WTC11 (cell line): ENCODE data around the gene TKTL1. TPM values are rescaled to one million over a fixed set of nuclear protein-coding genes. Genes with fewer than 3 reads are reported as not detected.

Source experiments
- ATAC-seq: fragments of 200-7000 bp; cut with Tn5 transposase; 2 replicates; pipeline ENCODE4 v1.10.0; 2021; ENCODE audit warnings: mild to moderate bottlenecking, moderate library complexity
- CTCF ChIA-PET: fragments of 300-600 bp; sonication (Branson Sonifier 250); formaldehyde crosslinking; loops from one replicate; lab custom pipeline; 2021; ENCODE audit warnings: antibody characterized with exemption; lab: Charles Lee
- POLR2A ChIA-PET: fragments of 350-600 bp; sonication (Branson Sonifier 250); formaldehyde crosslinking; loops from one replicate; lab custom pipeline; 2021; ENCODE audit warnings: antibody characterized with exemption; lab: Charles Lee
- DNase-seq: peaks from one replicate; pipeline ENCODE4 v3.0.0; 2021; ENCODE audit warnings: low spot score
- H3K27ac Mint-ChIP-seq: 2 replicates; pipeline ENCODE4 v1.8.0; 2021; ENCODE audit warnings: mixed read lengths
- H3K27me3 Mint-ChIP-seq: 2 replicates; pipeline ENCODE4 v1.8.0; 2021; ENCODE audit warnings: low read depth, mild to moderate bottlenecking, moderate library complexity, mixed read lengths
- H3K36me3 Mint-ChIP-seq: 2 replicates; pipeline ENCODE4 v1.8.0; 2021; ENCODE audit warnings: mixed read lengths
- H3K4me1 Mint-ChIP-seq: 2 replicates; pipeline ENCODE4 v1.8.0; 2022; ENCODE audit warnings: mixed read lengths
- H3K4me3 Mint-ChIP-seq: 2 replicates; pipeline ENCODE4 v1.8.0; 2021; ENCODE audit warnings: mild to moderate bottlenecking, moderate library complexity, mixed read lengths
- H3K9me3 Mint-ChIP-seq: 2 replicates; pipeline ENCODE4 v1.8.0; 2021; ENCODE audit warnings: mixed read lengths
- GRHL2 ChIP-seq: fragments of 250-450 bp; sonication (Bioruptor Pico); IDR thresholded peaks from 2 replicates; pipeline ENCODE4 v1.8.0; 2022; ENCODE audit warnings: mild to moderate bottlenecking, moderate library complexity; ENCODE audit not compliant: insufficient replicate concordance, severe bottlenecking
- NR3C1 ChIP-seq: sonication (generic); formaldehyde crosslinking; conservative IDR thresholded peaks from 2 replicates; pipeline ENCODE4 v1.8.1; 2023; ENCODE audit warnings: low read depth, mild to moderate bottlenecking, missing genetic modification reagents
- TEAD1 ChIP-seq: sonication (generic); formaldehyde crosslinking; IDR thresholded peaks from 2 replicates; pipeline ENCODE4 v1.8.0; 2022; ENCODE audit warnings: mild to moderate bottlenecking, missing genetic modification reagents
- TEAD4 ChIP-seq: sonication (generic); formaldehyde crosslinking; IDR thresholded peaks from 2 replicates; pipeline ENCODE4 v1.8.0; 2022; ENCODE audit warnings: mild to moderate bottlenecking, missing genetic modification reagents
- ZNF396 ChIP-seq: fragments of 250-450 bp; sonication (Bioruptor Pico); IDR thresholded peaks from 2 replicates; pipeline ENCODE4 v1.8.0; 2021; ENCODE audit warnings: mild to moderate bottlenecking, moderate library complexity, borderline replicate concordance
- total RNA-seq: library from RNA; stranded (reverse); gene quantifications from 3 replicates; pipeline ENCODE4 v1.2.3, GENCODE V29; 2021
- TF ChIP-seq, protein P1 (sequence below): sonication (generic); formaldehyde crosslinking; conservative IDR thresholded peaks from 2 replicates; pipeline ENCODE4 v1.8.1; 2023; ENCODE audit warnings: mild to moderate bottlenecking, low read depth, missing genetic modification reagents, moderate library complexity
- TF ChIP-seq, protein P2 (sequence below): sonication (generic); formaldehyde crosslinking; IDR thresholded peaks from 2 replicates; pipeline ENCODE4 v1.8.1; 2023; ENCODE audit warnings: mild to moderate bottlenecking, moderate library complexity, missing genetic modification reagents
- TF ChIP-seq, protein P3 (sequence below): sonication (generic); formaldehyde crosslinking; IDR thresholded peaks from 2 replicates; pipeline ENCODE4 v1.8.0; 2022; ENCODE audit warnings: mild to moderate bottlenecking, missing genetic modification reagents
- TF ChIP-seq, protein P4 (sequence below): sonication (generic); formaldehyde crosslinking; IDR thresholded peaks from 2 replicates; pipeline ENCODE4 v1.8.1; 2023; ENCODE audit warnings: mild to moderate bottlenecking, missing genetic modification reagents, borderline replicate concordance
- TF ChIP-seq, protein P5 (sequence below): fragments of 250-450 bp; sonication (Bioruptor Pico); IDR thresholded peaks from 2 replicates; pipeline ENCODE4 v1.8.0; 2021; ENCODE audit warnings: mild to moderate bottlenecking
- TF ChIP-seq, protein P6 (sequence below): fragments of 200-600 bp; IDR thresholded peaks from 2 replicates; pipeline ENCODE4 v1.8.0; 2022; ENCODE audit warnings: antibody characterized with exemption
- TF ChIP-seq, protein P7 (sequence below): sonication (generic); formaldehyde crosslinking; IDR thresholded peaks from 2 replicates; pipeline ENCODE4 v1.8.0; 2022; ENCODE audit warnings: mild to moderate bottlenecking, missing genetic modification reagents
- TF ChIP-seq, protein P8 (sequence below): sonication (generic); formaldehyde crosslinking; IDR thresholded peaks from 2 replicates; pipeline ENCODE4 v1.8.0; 2023; ENCODE audit warnings: missing genetic modification reagents, mild to moderate bottlenecking, borderline replicate concordance

Gene TKTL1
- total RNA-seq, 1 experiment from 2014 or later, result 0.46 TPM

DNA sequence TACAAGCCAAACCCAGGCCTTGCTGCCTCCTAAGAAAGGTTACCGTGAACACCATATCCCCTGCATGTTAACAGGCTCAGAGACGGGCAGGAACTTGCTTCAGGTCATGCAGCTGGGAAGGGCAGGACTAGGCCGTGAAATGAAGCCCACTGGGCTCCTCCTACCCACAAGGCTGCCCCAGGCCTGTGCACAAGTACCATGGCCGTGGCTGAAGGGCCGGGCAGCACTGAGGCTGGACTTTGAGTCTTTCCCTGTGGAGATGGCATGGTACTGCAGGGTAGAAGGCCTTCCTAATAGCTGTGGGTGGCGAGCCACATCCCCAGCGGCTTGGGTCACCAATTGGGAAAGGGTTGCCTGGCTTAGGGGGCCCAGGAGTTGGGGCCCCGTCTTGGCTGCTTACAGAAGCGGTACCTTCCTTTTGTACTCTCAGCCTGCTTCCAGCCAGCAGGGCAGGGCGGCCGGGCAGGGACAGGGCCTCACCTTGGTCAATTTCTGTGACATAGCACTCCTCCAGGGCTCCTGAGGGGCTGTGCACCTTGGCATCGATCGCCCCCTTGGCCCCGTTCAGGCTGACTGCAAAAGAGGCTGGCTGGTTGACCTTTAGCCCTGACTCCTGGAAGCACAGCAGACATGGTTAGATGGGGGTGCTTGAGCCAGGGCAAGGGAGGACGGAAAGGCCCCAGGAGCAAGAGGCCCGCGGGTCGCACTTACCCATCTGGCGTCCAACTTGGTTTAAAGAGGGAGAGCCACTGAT is 55.0 kb downstream of the TKTL1 start (continued):
- TF ChIP-seq, protein P1, sequence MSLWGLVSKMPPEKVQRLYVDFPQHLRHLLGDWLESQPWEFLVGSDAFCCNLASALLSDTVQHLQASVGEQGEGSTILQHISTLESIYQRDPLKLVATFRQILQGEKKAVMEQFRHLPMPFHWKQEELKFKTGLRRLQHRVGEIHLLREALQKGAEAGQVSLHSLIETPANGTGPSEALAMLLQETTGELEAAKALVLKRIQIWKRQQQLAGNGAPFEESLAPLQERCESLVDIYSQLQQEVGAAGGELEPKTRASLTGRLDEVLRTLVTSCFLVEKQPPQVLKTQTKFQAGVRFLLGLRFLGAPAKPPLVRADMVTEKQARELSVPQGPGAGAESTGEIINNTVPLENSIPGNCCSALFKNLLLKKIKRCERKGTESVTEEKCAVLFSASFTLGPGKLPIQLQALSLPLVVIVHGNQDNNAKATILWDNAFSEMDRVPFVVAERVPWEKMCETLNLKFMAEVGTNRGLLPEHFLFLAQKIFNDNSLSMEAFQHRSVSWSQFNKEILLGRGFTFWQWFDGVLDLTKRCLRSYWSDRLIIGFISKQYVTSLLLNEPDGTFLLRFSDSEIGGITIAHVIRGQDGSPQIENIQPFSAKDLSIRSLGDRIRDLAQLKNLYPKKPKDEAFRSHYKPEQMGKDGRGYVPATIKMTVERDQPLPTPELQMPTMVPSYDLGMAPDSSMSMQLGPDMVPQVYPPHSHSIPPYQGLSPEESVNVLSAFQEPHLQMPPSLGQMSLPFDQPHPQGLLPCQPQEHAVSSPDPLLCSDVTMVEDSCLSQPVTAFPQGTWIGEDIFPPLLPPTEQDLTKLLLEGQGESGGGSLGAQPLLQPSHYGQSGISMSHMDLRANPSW (CRISPR knock-in tag), result no peak
- TF ChIP-seq GRHL2 (CRISPR knock-in tag) (no peak), TEAD1 (CRISPR knock-in tag) (no peak), NR3C1 (CRISPR knock-in tag) (no peak)
- TF ChIP-seq, protein P2, sequence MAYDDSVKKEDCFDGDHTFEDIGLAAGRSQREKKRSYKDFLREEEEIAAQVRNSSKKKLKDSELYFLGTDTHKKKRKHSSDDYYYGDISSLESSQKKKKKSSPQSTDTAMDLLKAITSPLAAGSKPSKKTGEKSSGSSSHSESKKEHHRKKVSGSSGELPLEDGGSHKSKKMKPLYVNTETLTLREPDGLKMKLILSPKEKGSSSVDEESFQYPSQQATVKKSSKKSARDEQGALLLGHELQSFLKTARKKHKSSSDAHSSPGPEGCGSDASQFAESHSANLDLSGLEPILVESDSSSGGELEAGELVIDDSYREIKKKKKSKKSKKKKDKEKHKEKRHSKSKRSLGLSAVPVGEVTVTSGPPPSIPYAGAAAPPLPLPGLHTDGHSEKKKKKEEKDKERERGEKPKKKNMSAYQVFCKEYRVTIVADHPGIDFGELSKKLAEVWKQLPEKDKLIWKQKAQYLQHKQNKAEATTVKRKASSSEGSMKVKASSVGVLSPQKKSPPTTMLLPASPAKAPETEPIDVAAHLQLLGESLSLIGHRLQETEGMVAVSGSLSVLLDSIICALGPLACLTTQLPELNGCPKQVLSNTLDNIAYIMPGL (CRISPR knock-in tag), result no peak
- TF ChIP-seq, protein P3, sequence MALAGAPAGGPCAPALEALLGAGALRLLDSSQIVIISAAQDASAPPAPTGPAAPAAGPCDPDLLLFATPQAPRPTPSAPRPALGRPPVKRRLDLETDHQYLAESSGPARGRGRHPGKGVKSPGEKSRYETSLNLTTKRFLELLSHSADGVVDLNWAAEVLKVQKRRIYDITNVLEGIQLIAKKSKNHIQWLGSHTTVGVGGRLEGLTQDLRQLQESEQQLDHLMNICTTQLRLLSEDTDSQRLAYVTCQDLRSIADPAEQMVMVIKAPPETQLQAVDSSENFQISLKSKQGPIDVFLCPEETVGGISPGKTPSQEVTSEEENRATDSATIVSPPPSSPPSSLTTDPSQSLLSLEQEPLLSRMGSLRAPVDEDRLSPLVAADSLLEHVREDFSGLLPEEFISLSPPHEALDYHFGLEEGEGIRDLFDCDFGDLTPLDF (CRISPR knock-in tag), result no peak
- TF ChIP-seq, protein P4, sequence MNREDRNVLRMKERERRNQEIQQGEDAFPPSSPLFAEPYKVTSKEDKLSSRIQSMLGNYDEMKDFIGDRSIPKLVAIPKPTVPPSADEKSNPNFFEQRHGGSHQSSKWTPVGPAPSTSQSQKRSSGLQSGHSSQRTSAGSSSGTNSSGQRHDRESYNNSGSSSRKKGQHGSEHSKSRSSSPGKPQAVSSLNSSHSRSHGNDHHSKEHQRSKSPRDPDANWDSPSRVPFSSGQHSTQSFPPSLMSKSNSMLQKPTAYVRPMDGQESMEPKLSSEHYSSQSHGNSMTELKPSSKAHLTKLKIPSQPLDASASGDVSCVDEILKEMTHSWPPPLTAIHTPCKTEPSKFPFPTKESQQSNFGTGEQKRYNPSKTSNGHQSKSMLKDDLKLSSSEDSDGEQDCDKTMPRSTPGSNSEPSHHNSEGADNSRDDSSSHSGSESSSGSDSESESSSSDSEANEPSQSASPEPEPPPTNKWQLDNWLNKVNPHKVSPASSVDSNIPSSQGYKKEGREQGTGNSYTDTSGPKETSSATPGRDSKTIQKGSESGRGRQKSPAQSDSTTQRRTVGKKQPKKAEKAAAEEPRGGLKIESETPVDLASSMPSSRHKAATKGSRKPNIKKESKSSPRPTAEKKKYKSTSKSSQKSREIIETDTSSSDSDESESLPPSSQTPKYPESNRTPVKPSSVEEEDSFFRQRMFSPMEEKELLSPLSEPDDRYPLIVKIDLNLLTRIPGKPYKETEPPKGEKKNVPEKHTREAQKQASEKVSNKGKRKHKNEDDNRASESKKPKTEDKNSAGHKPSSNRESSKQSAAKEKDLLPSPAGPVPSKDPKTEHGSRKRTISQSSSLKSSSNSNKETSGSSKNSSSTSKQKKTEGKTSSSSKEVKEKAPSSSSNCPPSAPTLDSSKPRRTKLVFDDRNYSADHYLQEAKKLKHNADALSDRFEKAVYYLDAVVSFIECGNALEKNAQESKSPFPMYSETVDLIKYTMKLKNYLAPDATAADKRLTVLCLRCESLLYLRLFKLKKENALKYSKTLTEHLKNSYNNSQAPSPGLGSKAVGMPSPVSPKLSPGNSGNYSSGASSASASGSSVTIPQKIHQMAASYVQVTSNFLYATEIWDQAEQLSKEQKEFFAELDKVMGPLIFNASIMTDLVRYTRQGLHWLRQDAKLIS (CRISPR knock-in tag), result no peak
- TF ChIP-seq, protein P5, sequence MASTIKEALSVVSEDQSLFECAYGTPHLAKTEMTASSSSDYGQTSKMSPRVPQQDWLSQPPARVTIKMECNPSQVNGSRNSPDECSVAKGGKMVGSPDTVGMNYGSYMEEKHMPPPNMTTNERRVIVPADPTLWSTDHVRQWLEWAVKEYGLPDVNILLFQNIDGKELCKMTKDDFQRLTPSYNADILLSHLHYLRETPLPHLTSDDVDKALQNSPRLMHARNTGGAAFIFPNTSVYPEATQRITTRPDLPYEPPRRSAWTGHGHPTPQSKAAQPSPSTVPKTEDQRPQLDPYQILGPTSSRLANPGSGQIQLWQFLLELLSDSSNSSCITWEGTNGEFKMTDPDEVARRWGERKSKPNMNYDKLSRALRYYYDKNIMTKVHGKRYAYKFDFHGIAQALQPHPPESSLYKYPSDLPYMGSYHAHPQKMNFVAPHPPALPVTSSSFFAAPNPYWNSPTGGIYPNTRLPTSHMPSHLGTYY (CRISPR knock-in tag), result no peak
- TF ChIP-seq, protein P6, sequence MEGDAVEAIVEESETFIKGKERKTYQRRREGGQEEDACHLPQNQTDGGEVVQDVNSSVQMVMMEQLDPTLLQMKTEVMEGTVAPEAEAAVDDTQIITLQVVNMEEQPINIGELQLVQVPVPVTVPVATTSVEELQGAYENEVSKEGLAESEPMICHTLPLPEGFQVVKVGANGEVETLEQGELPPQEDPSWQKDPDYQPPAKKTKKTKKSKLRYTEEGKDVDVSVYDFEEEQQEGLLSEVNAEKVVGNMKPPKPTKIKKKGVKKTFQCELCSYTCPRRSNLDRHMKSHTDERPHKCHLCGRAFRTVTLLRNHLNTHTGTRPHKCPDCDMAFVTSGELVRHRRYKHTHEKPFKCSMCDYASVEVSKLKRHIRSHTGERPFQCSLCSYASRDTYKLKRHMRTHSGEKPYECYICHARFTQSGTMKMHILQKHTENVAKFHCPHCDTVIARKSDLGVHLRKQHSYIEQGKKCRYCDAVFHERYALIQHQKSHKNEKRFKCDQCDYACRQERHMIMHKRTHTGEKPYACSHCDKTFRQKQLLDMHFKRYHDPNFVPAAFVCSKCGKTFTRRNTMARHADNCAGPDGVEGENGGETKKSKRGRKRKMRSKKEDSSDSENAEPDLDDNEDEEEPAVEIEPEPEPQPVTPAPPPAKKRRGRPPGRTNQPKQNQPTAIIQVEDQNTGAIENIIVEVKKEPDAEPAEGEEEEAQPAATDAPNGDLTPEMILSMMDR, result no peak

DNA sequence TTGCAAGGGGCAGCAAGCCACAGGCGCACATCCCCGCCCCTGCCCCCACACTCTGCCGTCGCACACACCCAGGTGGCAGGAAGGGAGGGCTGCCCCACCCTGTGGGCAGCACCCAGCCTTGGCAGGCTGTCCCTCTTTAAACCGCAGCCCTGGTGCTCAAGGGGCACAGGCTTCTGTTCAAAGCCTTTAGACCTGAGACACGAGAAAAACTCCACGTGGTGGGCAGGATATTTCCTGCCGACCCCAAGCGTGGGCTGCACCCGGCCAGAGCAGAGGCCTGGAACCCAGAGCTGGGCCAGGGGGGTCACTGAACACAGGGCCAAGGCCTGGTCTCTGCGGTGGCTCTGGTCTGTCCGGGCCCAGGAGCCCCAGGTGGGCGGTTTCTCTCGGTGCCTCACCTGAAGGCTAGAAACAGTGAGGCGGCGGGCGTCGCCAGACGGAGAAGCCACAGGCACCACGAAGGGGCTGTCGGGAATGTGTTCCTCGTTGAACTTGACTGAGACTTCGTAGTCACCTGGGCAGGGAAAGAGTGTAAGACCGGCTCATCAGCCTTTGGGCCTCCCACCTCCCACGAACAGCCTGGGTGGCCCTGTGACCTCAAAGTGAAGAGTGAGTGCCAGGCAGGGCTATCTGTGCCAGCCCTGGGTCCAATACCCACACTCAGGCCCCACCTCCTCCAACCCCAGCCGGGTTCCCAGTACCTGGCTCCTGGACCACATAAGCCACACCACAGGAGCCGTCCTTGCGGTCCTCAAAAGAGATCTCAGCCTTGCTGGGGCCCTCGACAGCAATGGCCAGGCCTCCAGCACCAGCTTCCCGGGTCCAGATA is 55.8 kb downstream of the TKTL1 start:
- no peaks in the 10 kb centered on the region for H3K9me3 Mint-ChIP-seq
- H3K4me3 Mint-ChIP-seq, result no peak overlapping the region
- H3K4me1 Mint-ChIP-seq, result peaks cover 5% of the 10 kb centered on the region; the same call in 1 of the 2 replicates
- TF ChIP-seq, protein P7, sequence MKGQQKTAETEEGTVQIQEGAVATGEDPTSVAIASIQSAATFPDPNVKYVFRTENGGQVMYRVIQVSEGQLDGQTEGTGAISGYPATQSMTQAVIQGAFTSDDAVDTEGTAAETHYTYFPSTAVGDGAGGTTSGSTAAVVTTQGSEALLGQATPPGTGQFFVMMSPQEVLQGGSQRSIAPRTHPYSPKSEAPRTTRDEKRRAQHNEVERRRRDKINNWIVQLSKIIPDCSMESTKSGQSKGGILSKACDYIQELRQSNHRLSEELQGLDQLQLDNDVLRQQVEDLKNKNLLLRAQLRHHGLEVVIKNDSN (CRISPR knock-in tag), result no peak
- TF ChIP-seq ZNF396 (CRISPR knock-in tag) (no peak), TEAD4 (CRISPR knock-in tag) (no peak)
- TF ChIP-seq, protein P8, sequence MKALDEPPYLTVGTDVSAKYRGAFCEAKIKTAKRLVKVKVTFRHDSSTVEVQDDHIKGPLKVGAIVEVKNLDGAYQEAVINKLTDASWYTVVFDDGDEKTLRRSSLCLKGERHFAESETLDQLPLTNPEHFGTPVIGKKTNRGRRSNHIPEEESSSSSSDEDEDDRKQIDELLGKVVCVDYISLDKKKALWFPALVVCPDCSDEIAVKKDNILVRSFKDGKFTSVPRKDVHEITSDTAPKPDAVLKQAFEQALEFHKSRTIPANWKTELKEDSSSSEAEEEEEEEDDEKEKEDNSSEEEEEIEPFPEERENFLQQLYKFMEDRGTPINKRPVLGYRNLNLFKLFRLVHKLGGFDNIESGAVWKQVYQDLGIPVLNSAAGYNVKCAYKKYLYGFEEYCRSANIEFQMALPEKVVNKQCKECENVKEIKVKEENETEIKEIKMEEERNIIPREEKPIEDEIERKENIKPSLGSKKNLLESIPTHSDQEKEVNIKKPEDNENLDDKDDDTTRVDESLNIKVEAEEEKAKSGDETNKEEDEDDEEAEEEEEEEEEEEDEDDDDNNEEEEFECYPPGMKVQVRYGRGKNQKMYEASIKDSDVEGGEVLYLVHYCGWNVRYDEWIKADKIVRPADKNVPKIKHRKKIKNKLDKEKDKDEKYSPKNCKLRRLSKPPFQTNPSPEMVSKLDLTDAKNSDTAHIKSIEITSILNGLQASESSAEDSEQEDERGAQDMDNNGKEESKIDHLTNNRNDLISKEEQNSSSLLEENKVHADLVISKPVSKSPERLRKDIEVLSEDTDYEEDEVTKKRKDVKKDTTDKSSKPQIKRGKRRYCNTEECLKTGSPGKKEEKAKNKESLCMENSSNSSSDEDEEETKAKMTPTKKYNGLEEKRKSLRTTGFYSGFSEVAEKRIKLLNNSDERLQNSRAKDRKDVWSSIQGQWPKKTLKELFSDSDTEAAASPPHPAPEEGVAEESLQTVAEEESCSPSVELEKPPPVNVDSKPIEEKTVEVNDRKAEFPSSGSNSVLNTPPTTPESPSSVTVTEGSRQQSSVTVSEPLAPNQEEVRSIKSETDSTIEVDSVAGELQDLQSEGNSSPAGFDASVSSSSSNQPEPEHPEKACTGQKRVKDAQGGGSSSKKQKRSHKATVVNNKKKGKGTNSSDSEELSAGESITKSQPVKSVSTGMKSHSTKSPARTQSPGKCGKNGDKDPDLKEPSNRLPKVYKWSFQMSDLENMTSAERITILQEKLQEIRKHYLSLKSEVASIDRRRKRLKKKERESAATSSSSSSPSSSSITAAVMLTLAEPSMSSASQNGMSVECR (CRISPR knock-in tag), result no peak
- ATAC-seq, result no peak
- ChIA-PET CTCF (no interaction called here), POLR2A (interaction anchor here (1.4 kb wide), 1 partner anchor 18 kb away, joined by 5 read pairs; no protein-coding TSS in a partner anchor)
- H3K27ac Mint-ChIP-seq, result no peak overlapping the region
- DNase-seq, result no peak
- no peaks in the 10 kb centered on the region for H3K27me3 Mint-ChIP-seq
- H3K36me3 Mint-ChIP-seq, result peaks cover 20% of the 10 kb centered on the region
